Measurements from ENCODE around the gene NTM.

DNA sequence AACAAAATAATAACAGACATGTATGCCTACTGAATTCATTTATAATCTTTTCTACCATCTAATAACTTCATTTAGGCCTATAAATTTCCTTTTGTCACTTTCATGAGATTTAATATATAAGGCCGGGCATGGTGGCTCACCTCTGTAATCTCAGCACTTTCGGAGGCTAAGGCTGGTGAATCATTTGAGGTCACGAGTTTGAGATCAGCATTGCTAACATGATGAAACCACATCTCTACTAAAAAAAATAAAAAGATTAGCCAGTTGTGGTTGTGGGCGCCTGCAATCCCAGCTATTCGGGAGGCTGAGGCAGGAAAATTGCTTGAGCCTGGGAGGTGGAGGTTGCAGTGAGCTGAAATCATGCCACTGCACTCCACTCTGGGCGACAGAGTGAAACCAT, 14.2 kb upstream of the NTM start:
- TF ChIP-seq CTCF (IDR thresholded peaks at IDR 0.05) (no peak), ZFX (IDR thresholded peaks at IDR 0.05; ENCODE audit: borderline replicate concordance) (no peak)
